ENCODE data around the gene SCN8A. TPM values are rescaled to one million over a fixed set of nuclear protein-coding genes. Genes with fewer than 3 reads are reported as not detected.
"Not testable (repeated sequence)": the region's sequence is repeated elsewhere in the genome, so short reads cannot be mapped to it uniquely, and the experiment has no call there.

SCN8A gene
- total RNA-seq = 23.5 and 33.7 TPM in 2 replicates

DNA sequence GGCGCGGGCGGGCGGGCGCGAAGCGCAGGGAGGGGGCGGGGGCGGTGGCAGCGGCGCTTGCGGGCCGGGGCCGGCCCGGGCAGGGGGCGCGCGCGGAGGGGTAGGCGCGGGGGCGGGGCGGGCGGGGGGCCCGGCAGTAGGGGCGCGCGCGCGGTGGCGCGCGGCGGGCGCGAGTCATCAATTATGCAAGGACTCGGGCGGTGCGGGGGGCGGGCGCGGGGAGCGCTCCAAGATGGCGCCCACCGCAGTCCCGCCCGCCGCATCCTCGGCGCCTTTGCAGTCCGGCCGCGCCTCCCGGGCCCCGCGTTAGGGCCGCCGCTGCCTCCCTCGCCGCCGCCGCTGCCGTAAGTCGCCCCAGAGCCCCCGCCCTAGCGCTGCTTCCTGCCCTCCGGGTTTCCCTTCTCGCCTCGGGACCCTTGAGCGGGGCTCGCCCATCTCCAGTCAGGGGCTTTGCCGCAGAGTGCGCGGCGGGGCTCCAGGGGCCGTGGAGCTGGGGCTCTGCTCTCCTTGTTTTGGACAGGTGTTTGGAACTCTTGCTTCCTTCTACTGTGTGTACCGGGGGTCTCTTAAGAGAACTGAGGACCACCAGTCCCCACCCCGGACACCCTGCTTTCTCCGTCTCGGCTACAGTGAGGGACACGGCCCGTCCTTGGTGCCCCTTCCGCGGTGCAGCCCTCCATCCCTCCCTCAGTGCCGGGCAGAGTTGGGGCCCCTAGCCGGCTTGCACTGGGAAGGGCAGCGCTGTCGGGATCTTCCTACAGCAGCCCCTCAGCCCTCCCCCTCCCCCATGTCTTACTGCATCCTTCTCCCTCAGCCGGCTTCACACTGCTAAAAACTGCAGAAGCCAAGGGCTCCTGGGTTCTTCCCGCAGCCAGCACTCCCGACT lies at the start of gene SCN8A:
Gene SCN8A (plus strand): TSS at position 218 of the 886 bp plus-strand sequence. CDS start 71,585 bp downstream, outside the sequence.
- TF ChIP-seq, protein P1, sequence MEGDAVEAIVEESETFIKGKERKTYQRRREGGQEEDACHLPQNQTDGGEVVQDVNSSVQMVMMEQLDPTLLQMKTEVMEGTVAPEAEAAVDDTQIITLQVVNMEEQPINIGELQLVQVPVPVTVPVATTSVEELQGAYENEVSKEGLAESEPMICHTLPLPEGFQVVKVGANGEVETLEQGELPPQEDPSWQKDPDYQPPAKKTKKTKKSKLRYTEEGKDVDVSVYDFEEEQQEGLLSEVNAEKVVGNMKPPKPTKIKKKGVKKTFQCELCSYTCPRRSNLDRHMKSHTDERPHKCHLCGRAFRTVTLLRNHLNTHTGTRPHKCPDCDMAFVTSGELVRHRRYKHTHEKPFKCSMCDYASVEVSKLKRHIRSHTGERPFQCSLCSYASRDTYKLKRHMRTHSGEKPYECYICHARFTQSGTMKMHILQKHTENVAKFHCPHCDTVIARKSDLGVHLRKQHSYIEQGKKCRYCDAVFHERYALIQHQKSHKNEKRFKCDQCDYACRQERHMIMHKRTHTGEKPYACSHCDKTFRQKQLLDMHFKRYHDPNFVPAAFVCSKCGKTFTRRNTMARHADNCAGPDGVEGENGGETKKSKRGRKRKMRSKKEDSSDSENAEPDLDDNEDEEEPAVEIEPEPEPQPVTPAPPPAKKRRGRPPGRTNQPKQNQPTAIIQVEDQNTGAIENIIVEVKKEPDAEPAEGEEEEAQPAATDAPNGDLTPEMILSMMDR (IDR thresholded peaks at IDR 0.05; ENCODE audit: insufficient read depth, low read depth, low read length) = no peak
- peak; percentile 42 for DNase-seq (ENCODE audit: low read depth)
- H3K4me3 ChIP-seq (ENCODE audit: low read depth, low read length) = peak within 1 kb of the TSS; percentile 65

DNA sequence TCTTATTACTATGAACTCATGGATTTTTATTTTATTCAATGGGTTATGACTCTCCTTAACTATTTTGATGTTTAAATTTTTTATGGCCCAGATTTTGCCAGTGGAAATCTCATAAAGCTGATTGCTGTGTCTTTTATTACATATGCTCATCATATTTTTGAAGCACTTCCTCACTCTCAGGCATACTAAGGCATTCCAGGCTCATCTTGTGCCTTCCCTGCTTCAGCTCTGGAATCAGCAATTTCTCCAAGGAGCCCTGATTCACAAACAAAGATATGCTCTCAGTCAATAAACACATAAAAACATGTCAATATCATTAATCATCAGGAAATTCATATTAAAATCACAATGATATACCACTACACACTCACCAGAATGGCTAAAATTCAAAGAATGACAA lies 44.9 kb upstream of the SCN8A start:
- H3K4me3 ChIP-seq (ENCODE audit: low read depth, low read length) = no peak overlapping the region
- DNase-seq (ENCODE audit: low read depth) = no peak
- TF ChIP-seq, protein P1 (IDR thresholded peaks at IDR 0.05; ENCODE audit: insufficient read depth, low read depth, low read length) = no peak

DNA sequence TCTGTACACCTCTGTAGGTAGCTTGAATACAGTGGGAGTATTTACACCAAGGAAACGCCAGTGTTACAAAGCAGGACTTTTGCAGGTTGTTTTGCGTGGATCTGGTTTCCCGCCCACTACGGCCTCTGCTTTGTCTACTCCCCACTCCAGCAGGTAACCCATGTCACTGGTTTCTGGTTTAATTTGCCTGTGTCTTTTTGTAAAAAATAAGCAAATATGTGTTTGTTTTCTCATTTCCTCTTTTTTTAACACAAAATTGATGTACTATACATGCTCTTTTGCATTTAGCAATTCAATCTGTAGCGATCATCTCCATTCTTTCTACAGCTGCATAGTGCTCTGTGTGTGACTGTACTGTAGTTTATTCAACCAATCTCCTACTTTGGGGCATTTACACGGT lies 43.4 kb upstream of the SCN8A start:
- no peak for DNase-seq (ENCODE audit: low read depth)
- TF ChIP-seq, protein P1 (IDR thresholded peaks at IDR 0.05; ENCODE audit: insufficient read depth, low read depth, low read length) = no peak

DNA sequence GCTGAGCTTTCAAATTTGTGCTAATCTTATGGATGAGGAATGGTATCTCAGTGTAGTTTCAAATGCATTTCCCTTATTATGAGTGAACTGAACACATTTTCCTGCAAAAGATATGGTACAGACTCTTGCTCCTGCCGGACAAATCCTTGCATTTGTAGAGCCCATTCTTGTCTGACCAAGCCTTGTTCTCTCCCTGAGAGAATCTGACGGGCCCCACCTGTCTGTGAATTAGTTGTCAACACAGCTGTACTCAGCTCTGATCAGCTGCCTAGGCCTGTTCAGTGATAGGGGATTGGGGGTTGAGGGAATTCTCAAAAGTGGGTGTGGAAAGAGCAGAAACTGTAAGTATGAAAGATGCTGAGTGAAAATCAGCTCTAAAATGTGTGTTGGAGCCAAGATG lies 42.8 kb upstream of the SCN8A start:
- TF ChIP-seq, protein P1 (IDR thresholded peaks at IDR 0.05; ENCODE audit: insufficient read depth, low read depth, low read length) = no peak
- no peak for DNase-seq (ENCODE audit: low read depth)
- no peak overlapping the region for H3K4me3 ChIP-seq (ENCODE audit: low read depth, low read length)

More for the DNA sequence above, 43.4 kb upstream of the SCN8A start:
- H3K4me3 ChIP-seq (ENCODE audit: low read depth, low read length) = no peak overlapping the region

DNA sequence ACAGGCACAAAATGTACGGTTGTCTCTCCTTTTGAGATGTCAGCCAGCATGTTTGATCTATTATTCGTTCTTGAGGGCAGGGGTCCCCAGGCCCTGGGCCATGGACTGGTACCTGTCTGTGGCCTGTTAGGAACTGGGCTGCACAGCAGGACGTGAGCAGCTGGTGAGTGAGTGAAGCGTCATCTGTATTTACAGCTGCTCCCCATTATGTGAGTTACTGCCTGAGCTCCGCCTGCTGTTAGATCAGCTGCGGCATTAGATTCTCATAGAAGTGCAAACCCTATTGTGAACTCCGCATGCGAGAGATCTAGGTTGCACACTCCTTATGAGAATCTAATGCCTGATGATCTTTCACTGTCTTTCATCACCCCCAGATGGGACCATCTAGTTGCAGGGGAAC lies 41.4 kb upstream of the SCN8A start:
- no peak for DNase-seq (ENCODE audit: low read depth)
- TF ChIP-seq, protein P1 (IDR thresholded peaks at IDR 0.05; ENCODE audit: insufficient read depth, low read depth, low read length) = no peak
- H3K4me3 ChIP-seq (ENCODE audit: low read depth, low read length) = no peak overlapping the region

DNA sequence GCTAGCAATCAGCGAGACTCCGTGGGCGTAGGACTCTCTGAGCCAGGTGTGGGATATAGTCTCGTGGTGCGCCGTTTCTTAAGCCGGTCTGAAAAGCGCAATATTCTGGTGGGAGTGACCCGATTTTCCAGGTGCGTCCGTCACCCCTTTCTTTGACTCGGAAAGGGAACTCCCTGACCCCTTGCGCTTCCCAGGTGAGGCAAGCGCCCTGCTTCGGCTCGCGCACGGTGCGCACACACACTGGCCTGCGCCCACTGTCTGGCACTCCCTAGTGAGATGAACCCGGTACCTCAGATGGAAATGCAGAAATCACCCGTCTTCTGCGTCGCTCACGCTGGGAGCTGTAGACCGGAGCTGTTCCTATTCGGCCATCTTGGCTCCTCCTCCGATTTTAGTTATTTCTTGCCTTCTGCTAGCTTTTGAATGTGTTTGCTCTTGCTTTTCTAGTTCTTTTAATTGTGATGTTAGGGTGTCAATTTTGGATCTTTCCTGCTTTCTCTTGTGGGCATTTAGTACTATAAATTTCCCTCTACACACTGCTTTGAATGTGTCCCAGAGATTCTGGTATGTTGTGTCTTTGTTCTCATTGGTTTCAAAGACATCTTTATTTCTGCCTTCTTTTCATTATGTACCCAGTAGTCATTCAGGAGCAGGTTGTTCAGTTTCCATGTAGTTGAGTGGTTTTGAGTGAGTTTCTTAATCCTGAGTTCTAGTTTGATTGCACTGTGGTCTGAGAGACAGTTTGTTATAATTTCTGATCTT lies 22.6 kb upstream of the SCN8A start:
- H3K4me3 ChIP-seq (ENCODE audit: low read depth, low read length) = not testable (repeated sequence)

DNA sequence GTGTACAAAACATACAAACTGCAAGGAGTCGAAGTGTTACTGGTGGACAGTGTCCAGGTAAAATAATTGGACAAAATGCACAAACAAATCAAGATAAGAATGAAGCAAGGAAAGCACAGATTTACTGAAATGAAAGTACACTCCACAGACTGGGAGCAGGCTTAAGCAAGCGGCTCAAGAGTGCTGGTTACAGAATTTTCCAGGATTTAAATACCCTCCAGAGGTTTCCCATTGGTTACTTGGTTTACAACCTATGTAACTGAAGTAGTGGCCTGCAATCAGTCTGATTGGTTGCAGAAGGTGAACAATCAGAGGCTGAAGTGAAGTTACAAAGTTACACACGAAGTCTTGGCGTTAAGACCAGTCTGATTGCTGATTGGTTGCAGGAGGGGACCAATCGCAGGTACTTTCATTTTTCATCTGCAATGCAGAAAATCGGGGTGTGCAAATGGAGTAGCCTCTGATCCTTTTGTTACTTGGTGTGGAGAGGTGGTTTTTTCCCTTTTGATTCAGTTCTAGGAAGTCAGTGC lies 11.6 kb upstream of the SCN8A start:
- DNase-seq (ENCODE audit: low read depth) = no peak
- H3K4me3 ChIP-seq (ENCODE audit: low read depth, low read length) = no peak overlapping the region
- TF ChIP-seq, protein P1 (IDR thresholded peaks at IDR 0.05; ENCODE audit: insufficient read depth, low read depth, low read length) = no peak

More for the DNA sequence above, 22.6 kb upstream of the SCN8A start:
- not testable (repeated sequence) for DNase-seq (ENCODE audit: low read depth)

Measured in fibroblast of villous mesenchyme (primary cell).